ENCODE measurements around the gene MB.

The MB gene

GRCh38 chr22:35578836-35579575 is 38.1 kb downstream of the MB start:
- no peak for TF ChIP-seq CTCF (IDR thresholded peaks at IDR 0.05; ENCODE audit: poor library complexity, severe bottlenecking)
- no peaks in the 10 kb centered on the region for H3K36me3 ChIP-seq (ENCODE audit: low read depth)
- ATAC-seq (ENCODE audit: low read depth) (no peak), DNase-seq (ENCODE audit: low spot score) (no peak)
- H3K9me3 ChIP-seq (ENCODE audit: severe bottlenecking) = no peaks in the 10 kb centered on the region
- H3K4me1 ChIP-seq (ENCODE audit: insufficient read depth, poor library complexity, severe bottlenecking) = no peaks in the 10 kb centered on the region
- no peak overlapping the region for H3K4me3 ChIP-seq (ENCODE audit: severe bottlenecking)
- no peaks in the 10 kb centered on the region for H3K27me3 ChIP-seq (ENCODE audit: insufficient read depth, poor library complexity, severe bottlenecking)
- H3K27ac ChIP-seq (ENCODE audit: poor library complexity, severe bottlenecking) = no peak overlapping the region

GRCh38 chr22:35577799-35578659 is 39.1 kb downstream of the MB start:
- TF ChIP-seq CTCF (IDR thresholded peaks at IDR 0.05; ENCODE audit: poor library complexity, severe bottlenecking) = no peak
- H3K27ac ChIP-seq (ENCODE audit: poor library complexity, severe bottlenecking) = no peak overlapping the region
- no peak for ATAC-seq (ENCODE audit: low read depth)

GRCh38 chr22:35576671-35577070 is 40.5 kb downstream of the MB start:
- TF ChIP-seq CTCF (IDR thresholded peaks at IDR 0.05; ENCODE audit: poor library complexity, severe bottlenecking) = no peak
- ATAC-seq (ENCODE audit: low read depth) (no peak), DNase-seq (ENCODE audit: low spot score) (no peak)
- Histone ChIP-seq H3K4me1 (ENCODE audit: insufficient read depth, poor library complexity, severe bottlenecking) (no peaks in the 10 kb centered on the region), H3K4me3 (ENCODE audit: severe bottlenecking) (no peak overlapping the region), H3K27me3 (ENCODE audit: insufficient read depth, poor library complexity, severe bottlenecking) (no peaks in the 10 kb centered on the region), H3K36me3 (ENCODE audit: low read depth) (no peaks in the 10 kb centered on the region), H3K9me3 (ENCODE audit: severe bottlenecking) (no peaks in the 10 kb centered on the region), H3K27ac (ENCODE audit: poor library complexity, severe bottlenecking) (no peak overlapping the region)

More at GRCh38 chr22:35577799-35578659, 39.1 kb downstream of the MB start:
- DNase-seq (ENCODE audit: low spot score) = no peak
- no peaks in the 10 kb centered on the region for H3K36me3 ChIP-seq (ENCODE audit: low read depth)
- no peaks in the 10 kb centered on the region for H3K27me3 ChIP-seq (ENCODE audit: insufficient read depth, poor library complexity, severe bottlenecking)
- H3K4me3 ChIP-seq (ENCODE audit: severe bottlenecking) = no peak overlapping the region
- no peaks in the 10 kb centered on the region for H3K4me1 ChIP-seq (ENCODE audit: insufficient read depth, poor library complexity, severe bottlenecking)
- H3K9me3 ChIP-seq (ENCODE audit: severe bottlenecking) = no peaks in the 10 kb centered on the region

- ATAC-seq (ENCODE audit: low read depth) = no peak
- H3K4me1 ChIP-seq (ENCODE audit: insufficient read depth, poor library complexity, severe bottlenecking) = no peaks in the 10 kb centered on the region
- H3K4me3 ChIP-seq (ENCODE audit: severe bottlenecking) = no peak overlapping the region
- no peak for DNase-seq (ENCODE audit: low spot score)
- no peak for TF ChIP-seq CTCF (IDR thresholded peaks at IDR 0.05; ENCODE audit: poor library complexity, severe bottlenecking)
- no peaks in the 10 kb centered on the region for H3K36me3 ChIP-seq (ENCODE audit: low read depth)
- H3K27me3 ChIP-seq (ENCODE audit: insufficient read depth, poor library complexity, severe bottlenecking) = no peaks in the 10 kb centered on the region
- H3K9me3 ChIP-seq (ENCODE audit: severe bottlenecking) = no peaks in the 10 kb centered on the region
- H3K27ac ChIP-seq (ENCODE audit: poor library complexity, severe bottlenecking) = no peak overlapping the region
Measured at GRCh38 chr22:35575116-35575748, 41.9 kb downstream of the MB start.
